Ovary (tissue), 1 donor: ENCODE measurements around the gene MPP1.

ENCODE experiments used
- EP300 ChIP-seq: sonication (generic); formaldehyde crosslinking; IDR thresholded peaks from one replicate; pipeline ENCODE4 v1.6.1; 2017; ENCODE audit warnings: antibody characterized with exemption
- POLR2A ChIP-seq: fragments of 450-650 bp; IDR thresholded peaks from one replicate; pipeline ENCODE4 v1.6.1; 2017; ENCODE audit warnings: antibody characterized with exemption, mild to moderate bottlenecking, moderate library complexity

DNA sequence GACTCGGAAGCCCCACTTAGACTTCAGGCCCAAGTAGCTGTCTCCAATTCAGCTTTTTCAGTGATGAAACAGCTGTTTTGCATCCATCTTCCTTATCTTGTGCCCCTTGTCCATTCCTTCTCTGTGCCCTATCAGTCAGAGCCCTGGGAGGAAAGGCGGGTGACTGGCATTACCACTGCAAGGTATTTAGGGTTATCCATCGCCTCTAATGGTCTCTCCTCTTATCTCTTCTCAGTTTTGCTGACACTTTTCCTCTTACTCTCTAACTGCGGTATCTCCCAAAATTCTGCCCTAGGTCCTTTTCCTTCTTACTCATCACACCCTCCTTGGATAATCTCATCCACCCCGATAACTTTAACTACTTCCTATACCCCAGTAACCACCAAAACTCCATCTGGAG, 68.1 kb downstream of the MPP1 start:
- TF ChIP-seq POLR2A: no peak
- TF ChIP-seq EP300: no peak
